ENCODE measurements around the gene NSMCE4A.
"Not testable (repeated sequence)": the region's sequence is repeated elsewhere in the genome, so short reads cannot be mapped to it uniquely, and the experiment has no call there.

Gene NSMCE4A, protein sequence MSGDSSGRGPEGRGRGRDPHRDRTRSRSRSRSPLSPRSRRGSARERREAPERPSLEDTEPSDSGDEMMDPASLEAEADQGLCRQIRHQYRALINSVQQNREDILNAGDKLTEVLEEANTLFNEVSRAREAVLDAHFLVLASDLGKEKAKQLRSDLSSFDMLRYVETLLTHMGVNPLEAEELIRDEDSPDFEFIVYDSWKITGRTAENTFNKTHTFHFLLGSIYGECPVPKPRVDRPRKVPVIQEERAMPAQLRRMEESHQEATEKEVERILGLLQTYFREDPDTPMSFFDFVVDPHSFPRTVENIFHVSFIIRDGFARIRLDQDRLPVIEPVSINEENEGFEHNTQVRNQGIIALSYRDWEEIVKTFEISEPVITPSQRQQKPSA

DNA sequence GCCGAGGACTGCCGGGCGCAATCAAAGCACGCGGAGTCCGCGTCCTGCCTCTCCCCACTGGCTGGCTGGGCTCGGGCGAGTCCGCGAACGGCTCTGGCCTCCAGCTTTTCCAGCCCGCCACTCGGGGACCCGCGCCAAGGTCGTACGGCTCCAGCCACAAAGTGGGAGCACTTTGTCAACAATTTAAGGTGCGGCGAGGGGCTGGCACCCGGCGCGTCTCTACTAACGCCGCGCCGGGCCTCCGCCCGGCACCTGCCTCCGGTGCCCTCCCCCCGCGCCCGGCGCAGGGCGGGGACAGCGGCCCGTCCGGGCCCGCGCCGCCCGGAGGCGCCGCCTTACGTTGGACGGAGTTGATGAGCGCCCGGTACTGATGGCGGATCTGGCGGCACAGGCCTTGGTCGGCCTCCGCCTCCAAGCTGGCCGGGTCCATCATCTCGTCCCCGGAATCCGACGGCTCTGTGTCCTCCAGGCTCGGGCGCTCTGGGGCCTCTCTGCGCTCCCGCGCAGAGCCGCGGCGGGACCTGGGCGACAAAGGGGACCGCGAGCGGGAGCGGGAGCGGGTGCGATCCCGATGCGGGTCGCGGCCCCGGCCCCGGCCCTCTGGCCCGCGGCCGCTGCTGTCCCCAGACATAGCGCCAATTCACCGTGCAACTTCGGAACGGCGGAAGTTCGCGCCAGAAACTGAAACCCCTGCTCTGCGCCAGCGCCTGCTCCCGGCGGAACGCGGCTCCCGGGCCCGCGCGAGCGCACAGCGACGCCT lies at the start of gene NSMCE4A:
Gene NSMCE4A (minus strand): TSS at position 683 of the 760 bp plus-strand sequence. CDS start 52 bp downstream, at position 631.
- FAIRE-seq, result no peak

DNA sequence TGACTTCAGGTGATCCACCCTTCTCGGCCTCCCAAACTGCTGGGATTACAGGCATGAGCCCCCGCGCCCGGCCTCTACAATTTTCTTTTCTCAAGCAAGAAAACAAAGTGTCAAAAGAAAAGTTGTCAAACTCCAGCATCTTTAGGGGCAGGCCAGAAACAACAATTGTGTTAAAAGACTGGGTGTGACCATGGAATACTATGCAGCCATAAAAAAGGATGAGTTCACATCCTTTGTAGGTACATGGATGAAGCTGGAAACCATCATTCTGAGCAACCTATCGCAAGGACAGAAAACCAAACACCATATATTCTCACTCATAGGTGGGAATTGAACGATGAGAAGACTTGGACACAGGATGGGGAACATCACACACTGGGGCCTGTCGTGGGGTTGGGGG lies 48.2 kb upstream of the NSMCE4A start:
- FAIRE-seq, result not testable (repeated sequence)

GRCh38 chr10:122022276-122022675 lies 47.3 kb upstream of the NSMCE4A start:
- no peak for FAIRE-seq

DNA sequence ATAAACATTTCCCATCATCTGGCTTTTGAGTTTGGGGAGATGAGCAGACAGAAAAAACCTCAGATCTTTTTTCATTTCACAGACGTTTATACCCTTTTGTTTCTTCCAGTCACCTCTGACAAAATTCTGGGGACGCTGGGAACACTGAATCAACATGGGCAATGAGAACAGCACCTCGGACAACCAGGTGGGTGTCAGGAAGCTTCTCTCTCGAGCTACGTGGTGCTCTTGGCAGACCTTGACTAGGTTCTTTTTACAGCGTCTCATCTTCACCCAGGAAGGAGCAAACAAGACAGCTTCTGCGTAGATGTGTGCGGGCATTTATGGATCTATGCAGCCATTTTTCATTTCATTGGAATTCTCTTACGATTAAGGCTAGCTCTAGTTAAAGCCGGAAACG lies 46.8 kb upstream of the NSMCE4A start:
- no peak for FAIRE-seq

- no peak for FAIRE-seq
Measured at GRCh38 chr10:122021379-122021778, 46.4 kb upstream of the NSMCE4A start.

GRCh38 chr10:122020226-122020625 lies 45.2 kb upstream of the NSMCE4A start:
- FAIRE-seq, result no peak

- FAIRE-seq, result no peak
Measured at GRCh38 chr10:122019414-122019975, 44.5 kb upstream of the NSMCE4A start.

GRCh38 chr10:122018951-122019413 lies 44.0 kb upstream of the NSMCE4A start:
- FAIRE-seq, result no peak

- FAIRE-seq, result no peak
Measured at GRCh38 chr10:122018491-122018890, 43.5 kb upstream of the NSMCE4A start.

GRCh38 chr10:122017926-122018325 lies 42.9 kb upstream of the NSMCE4A start:
- not testable (repeated sequence) for FAIRE-seq

DNA sequence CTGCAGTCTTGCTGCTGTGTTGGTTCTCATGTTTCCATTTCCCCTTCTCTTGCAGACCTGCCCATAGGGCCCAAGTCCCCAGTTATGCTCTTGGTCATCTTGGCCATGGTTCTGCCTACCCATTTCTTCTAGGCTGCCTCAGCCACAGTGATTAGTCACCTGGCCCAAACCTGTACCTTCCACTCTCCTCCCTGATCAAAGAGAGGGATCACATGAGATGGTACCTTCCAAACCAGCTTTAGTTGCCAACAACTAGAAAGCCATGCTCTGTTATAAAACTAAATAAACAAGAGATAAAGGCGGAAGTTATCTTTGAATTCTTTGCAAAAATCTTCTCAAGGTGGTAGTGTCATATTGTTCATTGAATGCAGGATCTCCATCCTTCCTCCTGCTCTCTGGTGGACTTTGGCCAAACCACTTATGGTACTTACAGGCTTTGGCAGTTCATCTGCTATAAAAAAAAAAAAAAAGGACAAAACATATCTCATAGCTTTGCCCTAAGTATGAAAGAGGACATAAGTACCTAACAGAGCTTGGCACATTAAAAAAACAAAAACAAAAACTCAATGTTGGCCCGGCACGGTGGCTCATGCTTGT lies 39.7 kb upstream of the NSMCE4A start:
- no peak for FAIRE-seq

DNA sequence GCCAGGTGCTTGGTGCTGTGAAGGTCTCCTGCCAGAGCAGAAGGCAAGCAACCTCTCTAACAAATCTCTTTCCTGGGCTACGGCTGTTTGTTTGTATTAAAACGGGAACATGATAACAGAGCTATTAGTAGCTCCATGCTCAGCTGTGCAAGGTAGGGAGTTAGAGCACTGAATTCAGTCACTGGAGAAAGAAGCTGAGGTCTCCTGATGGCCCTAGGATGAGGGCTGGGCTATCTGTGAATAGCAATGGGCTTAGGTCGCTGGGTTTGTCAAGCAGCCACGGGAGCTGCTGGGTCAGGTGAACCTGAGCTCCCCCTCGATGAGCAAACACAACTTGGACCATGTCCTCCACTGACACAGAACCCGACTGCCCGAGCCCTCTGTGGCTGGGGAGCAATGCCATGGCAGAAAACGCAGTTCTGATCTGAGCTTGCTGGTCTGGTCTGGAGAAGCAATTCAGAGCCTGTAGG lies 38.3 kb upstream of the NSMCE4A start:
- FAIRE-seq, result no peak

- FAIRE-seq, result no peak
Measured at GRCh38 chr10:122012731-122013130, 37.7 kb upstream of the NSMCE4A start.

DNA sequence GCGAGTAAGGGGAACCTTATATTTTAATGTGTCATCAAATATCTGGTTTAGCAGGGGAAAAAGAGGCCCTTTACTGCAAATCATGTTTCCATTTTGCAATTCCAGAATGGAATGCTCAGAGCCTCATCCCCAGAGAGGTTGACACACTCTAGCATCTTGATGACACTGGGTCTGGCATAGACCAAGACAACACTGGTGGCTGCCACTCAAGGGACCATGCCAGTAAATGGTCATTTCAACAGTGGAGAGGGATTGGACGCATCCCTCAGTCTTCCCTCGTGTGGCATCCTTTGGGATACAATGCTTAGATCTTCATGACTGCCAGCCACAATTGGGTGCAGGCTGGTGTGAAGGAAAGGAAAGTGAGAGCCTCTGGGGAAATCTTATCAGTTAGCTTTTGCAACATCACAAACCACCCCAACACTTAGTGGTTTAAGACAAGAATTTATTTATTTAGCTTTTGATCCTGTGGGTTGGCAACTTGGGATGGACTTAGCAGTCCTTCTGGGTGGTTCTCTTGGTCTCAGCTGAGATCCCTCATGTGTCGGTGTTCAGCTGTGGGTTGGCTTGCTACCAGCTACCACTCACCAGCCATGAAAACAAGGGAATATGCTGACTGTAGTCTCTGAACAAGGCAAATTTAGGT lies 35.5 kb upstream of the NSMCE4A start:
- FAIRE-seq, result no peak

- no peak for FAIRE-seq
Measured at GRCh38 chr10:122007415-122007814, 32.4 kb upstream of the NSMCE4A start.

DNA sequence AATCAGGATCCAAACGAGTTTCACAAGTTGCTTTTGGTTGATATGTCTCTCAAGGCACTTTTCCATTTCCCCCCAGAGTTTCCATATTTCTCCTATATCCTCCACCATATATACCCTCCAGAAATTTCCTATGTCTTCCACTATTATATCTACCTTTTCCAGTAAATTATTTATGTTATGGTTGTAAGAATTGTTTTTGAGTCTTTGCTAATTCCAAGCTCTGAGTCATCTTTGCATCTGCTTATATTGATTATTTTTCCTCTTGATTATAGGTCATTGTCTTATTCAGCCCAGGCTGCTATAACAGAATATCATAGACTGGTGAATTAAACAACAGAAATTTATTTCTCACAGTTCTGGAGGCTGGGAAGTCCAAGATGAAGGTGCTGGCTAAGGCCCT lies 26.7 kb upstream of the NSMCE4A start:
- FAIRE-seq, result no peak

- FAIRE-seq, result no peak
Measured at GRCh38 chr10:121999301-121999700, 24.3 kb upstream of the NSMCE4A start.

GRCh38 chr10:121998462-121998861 lies 23.4 kb upstream of the NSMCE4A start:
- no peak for FAIRE-seq

- no peak for FAIRE-seq
Measured at GRCh38 chr10:121994429-121994941, 19.5 kb upstream of the NSMCE4A start.

DNA sequence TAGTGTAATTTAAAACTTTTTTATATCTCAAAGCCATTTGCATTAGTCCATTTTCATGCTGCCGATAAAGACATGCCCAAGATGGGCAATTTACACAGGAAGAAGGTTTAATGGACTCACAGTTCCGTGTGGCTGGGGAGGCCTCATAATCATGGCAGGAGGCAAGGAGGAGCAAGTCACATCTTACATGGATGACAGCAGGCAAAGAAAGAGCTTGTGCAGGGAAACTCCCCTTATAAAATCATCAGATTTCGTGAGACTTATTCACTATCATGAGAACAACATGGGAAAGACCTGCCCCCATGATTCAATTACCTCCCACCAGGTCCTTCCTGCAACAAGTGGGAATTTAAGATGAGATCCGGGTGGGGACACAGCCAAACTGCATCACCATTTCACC lies 16.7 kb upstream of the NSMCE4A start:
- FAIRE-seq, result not testable (repeated sequence)

GRCh38 chr10:121990015-121990677 lies 15.1 kb upstream of the NSMCE4A start:
- no peak for FAIRE-seq

All from A204.1 (cell line).